Activated CD4-positive, alpha-beta T cell treated with anti-CD3 and anti-CD28 coated beads, Interleukin-10, Interleukin-2, amounts not matched to agents 100 ng/mL and 50 ng/mL, durations not matched to agents 16 hours and 8 hours (primary cell): ENCODE results near the gene LLGL2.
A peak's percentile ranks its signal among the peaks of the same experiment; 100 is the strongest.

ENCODE experiments used
- DNase-seq: peaks from one replicate; pipeline ENCODE4 v3.0.0-alpha.2; 2020

Gene LLGL2

GRCh38 chr17:75619506-75620431, 94.3 kb downstream of the LLGL2 start:
- peak; percentile 18 for DNase-seq

GRCh38 chr17:75621489-75621888, 96.0 kb downstream of the LLGL2 start:
- DNase-seq, result no peak

- DNase-seq, result no peak
Observed at GRCh38 chr17:75622076-75622475, 96.6 kb downstream of the LLGL2 start.

- DNase-seq, result no peak
Observed at GRCh38 chr17:75622771-75623273, 97.3 kb downstream of the LLGL2 start.

DNA sequence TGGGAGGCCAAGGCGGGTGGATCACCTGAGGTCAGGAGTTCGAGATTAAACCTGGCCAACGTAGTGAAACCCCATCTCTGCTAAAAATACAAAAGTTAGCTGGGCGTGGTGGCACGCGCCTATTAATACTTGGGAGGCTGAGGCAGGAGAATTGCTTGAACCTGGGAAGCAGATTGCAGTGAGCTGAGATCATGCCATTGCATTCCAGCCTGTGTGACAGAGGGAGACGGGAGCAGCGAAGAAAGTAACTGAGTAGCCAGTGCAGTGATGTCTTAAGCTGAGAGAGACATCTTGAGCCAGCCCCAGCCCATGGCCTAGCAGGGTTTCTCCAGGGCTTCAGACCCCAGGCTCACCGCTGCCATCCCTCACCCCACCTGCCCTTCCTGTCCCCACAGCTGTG, 97.9 kb downstream of the LLGL2 start:
- no peak for DNase-seq

DNA sequence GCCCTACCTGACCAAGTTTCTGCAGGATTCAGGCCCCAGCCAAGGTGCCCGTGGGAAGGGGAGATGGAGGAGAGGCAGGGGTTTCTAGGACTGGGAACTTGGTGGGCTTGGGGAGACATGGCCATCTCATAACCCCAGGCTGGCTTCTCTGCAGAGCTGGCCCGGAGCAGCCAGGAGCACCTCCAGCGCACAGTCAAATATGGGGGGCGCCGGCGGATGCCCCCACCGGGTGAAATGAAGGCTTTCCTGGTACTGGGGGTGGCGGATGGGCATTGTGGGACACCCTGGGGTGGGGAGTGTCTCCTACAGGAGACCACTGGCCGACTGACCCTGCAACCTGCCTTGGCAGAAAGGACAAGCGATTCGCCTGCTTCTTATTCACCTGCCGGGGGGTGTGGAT, 98.5 kb downstream of the LLGL2 start:
- DNase-seq, result no peak
